GM21360 (cell line): Measurements from ENCODE around the gene P2RX1.

Experiments
- ATAC-seq: cut with Tn5 transposase; IDR thresholded peaks from one replicate; pipeline ENCODE4 v1.9.1; 2021; ENCODE audit warnings: mild to moderate bottlenecking, moderate library complexity; ENCODE audit not compliant: unreplicated experiment

Gene P2RX1

GRCh38 chr17:3915995-3916696, at the start of gene P2RX1:
Gene P2RX1 (minus strand): TSS chr17:3916465. CDS start chr17:3916225, 240 bp downstream.
- ATAC-seq: no peak

- no peak for ATAC-seq
Measured at GRCh38 chr17:3965118-3965800, 49.0 kb upstream of the P2RX1 start.

- ATAC-seq: peak; percentile 47
Measured at GRCh38 chr17:3964203-3965117, 48.2 kb upstream of the P2RX1 start, which contains the start of gene ATP2A3. Gene ATP2A3 (minus strand): TSS chr17:3964437. CDS start chr17:3964291, 146 bp downstream.

- peak; percentile 4 for ATAC-seq
Measured at GRCh38 chr17:3963237-3964201, 47.3 kb upstream of the P2RX1 start.

GRCh38 chr17:3962965-3963236, 46.6 kb upstream of the P2RX1 start:
- no peak for ATAC-seq

- ATAC-seq: no peak
Measured at GRCh38 chr17:3962217-3962964, 46.1 kb upstream of the P2RX1 start.

- no peak for ATAC-seq
Measured at GRCh38 chr17:3961564-3962047, 45.3 kb upstream of the P2RX1 start.

GRCh38 chr17:3960764-3961163, 44.5 kb upstream of the P2RX1 start:
- no peak for ATAC-seq

GRCh38 chr17:3959921-3960601, 43.8 kb upstream of the P2RX1 start:
- ATAC-seq: no peak

- no peak for ATAC-seq
Measured at GRCh38 chr17:3959295-3959899, 43.1 kb upstream of the P2RX1 start.

GRCh38 chr17:3957735-3958599, 41.7 kb upstream of the P2RX1 start:
- no peak for ATAC-seq

GRCh38 chr17:3956983-3957382, 40.7 kb upstream of the P2RX1 start:
- no peak for ATAC-seq

- no peak for ATAC-seq
Measured at GRCh38 chr17:3956327-3956957, 40.2 kb upstream of the P2RX1 start.

- no peak for ATAC-seq
Measured at GRCh38 chr17:3955673-3955988, 39.4 kb upstream of the P2RX1 start.

- no peak for ATAC-seq
Measured at GRCh38 chr17:3954976-3955672, 38.9 kb upstream of the P2RX1 start.

GRCh38 chr17:3954086-3954485, 37.8 kb upstream of the P2RX1 start:
- no peak for ATAC-seq

- no peak for ATAC-seq
Measured at GRCh38 chr17:3953542-3953941, 37.3 kb upstream of the P2RX1 start.
